HL-60 (cell line): ENCODE results near the gene NKD1.

Experiments
- DNase-seq, 2 experiments: peaks; one replicate each; pipeline ENCODE4 v3.0.0-alpha.2; 2010 to 2020; ENCODE audit warnings: low read depth in 1 of 2, low spot score in 1 of 2
- H3K27ac ChIP-seq: fragments of 250-450 bp; sonication (Bioruptor Pico); replicated peaks from 2 replicates; pipeline ENCODE4 v1.5.1; 2020; ENCODE audit warnings: mild to moderate bottlenecking, moderate library complexity
- H3K27me3 ChIP-seq: fragments of 250-450 bp; sonication (Bioruptor Pico); 2 replicates; pipeline ENCODE4 v1.5.1; 2021; ENCODE audit warnings: mild to moderate bottlenecking, moderate library complexity; ENCODE audit not compliant: insufficient read depth, poor library complexity, severe bottlenecking
- H3K4me3 ChIP-seq: replicated peaks from 2 replicates; pipeline ENCODE4 v1.5.1; 2011; ENCODE audit warnings: mild to moderate bottlenecking, control low read depth, low read length; ENCODE audit not compliant: insufficient read depth
- CTCF ChIP-seq: IDR thresholded peaks from one replicate; pipeline ENCODE4 v1.5.1; 2011; ENCODE audit warnings: low read length, control low read depth, inconsistent platforms; ENCODE audit not compliant: insufficient read depth
- GABPA ChIP-seq: IDR thresholded peaks from 2 replicates; pipeline ENCODE4 v1.6.1; 2012; ENCODE audit warnings: low read depth
- POLR2AphosphoS5 ChIP-seq: IDR thresholded peaks from 2 replicates; pipeline ENCODE4 v1.6.1; 2012; ENCODE audit warnings: low read depth
- REST ChIP-seq: IDR thresholded peaks from 2 replicates; pipeline ENCODE4 v1.6.1; 2012; ENCODE audit warnings: low read depth; ENCODE audit not compliant: insufficient replicate concordance
- SPI1 ChIP-seq: IDR thresholded peaks from 2 replicates; pipeline ENCODE4 v1.6.1; 2012; ENCODE audit warnings: low read depth, mild to moderate bottlenecking, borderline replicate concordance

NKD1 gene

GRCh38 chr16:50632927-50633800 is 85.0 kb downstream of the NKD1 start:
- Histone ChIP-seq H3K4me3 (no peak overlapping the region), H3K27me3 (no peaks in the 10 kb centered on the region), H3K27ac (no peak overlapping the region)
- TF ChIP-seq CTCF (no peak), GABPA (no peak), REST (no peak), POLR2AphosphoS5 (no peak), SPI1 (no peak)
- no peak for DNase-seq

GRCh38 chr16:50634090-50634489 is 85.9 kb downstream of the NKD1 start:
- no peak overlapping the region for H3K27ac ChIP-seq
- DNase-seq: no peak
- H3K27me3 ChIP-seq: no peaks in the 10 kb centered on the region
- no peak for TF ChIP-seq CTCF
- no peak for TF ChIP-seq REST
- no peak for TF ChIP-seq POLR2AphosphoS5
- TF ChIP-seq GABPA: no peak
- no peak for TF ChIP-seq SPI1
- H3K4me3 ChIP-seq: no peak overlapping the region

GRCh38 chr16:50634947-50635346 is 86.8 kb downstream of the NKD1 start:
- TF ChIP-seq POLR2AphosphoS5: no peak
- no peak for TF ChIP-seq GABPA
- no peak for TF ChIP-seq SPI1
- no peak for TF ChIP-seq CTCF
- TF ChIP-seq REST: no peak
- H3K27me3 ChIP-seq: no peaks in the 10 kb centered on the region
- no peak overlapping the region for H3K27ac ChIP-seq
- H3K4me3 ChIP-seq: no peak overlapping the region
- DNase-seq: no peak
